AG04450 (cell line): ENCODE measurements around the gene MAGEC3. TPM values are rescaled to one million over a fixed set of nuclear protein-coding genes. Genes with fewer than 3 reads are reported as not detected.

ENCODE experiments used
- CTCF ChIA-PET: fragments of 300-600, 350-600 bp; formaldehyde crosslinking; extraction: SDS; loops from one replicate; lab custom pipeline; 2022; ENCODE audit warnings: antibody characterized with exemption, inconsistent platforms; lab: Charles Lee
- POLR2A ChIA-PET: fragments of 350-600 bp; formaldehyde crosslinking; extraction: SDS; loops from one replicate; lab custom pipeline; 2021; ENCODE audit warnings: antibody characterized with exemption, inconsistent platforms; lab: Yijun Ruan, JAX
- DNase-seq: peaks from one replicate; pipeline ENCODE4 v3.0.0-alpha.2; 2011; ENCODE audit warnings: low read depth, low spot score
- H3K27ac ChIP-seq: one replicate; pipeline ENCODE4 v1.5.1; 2012; ENCODE audit warnings: low read depth, low read length, control low read depth
- H3K27me3 ChIP-seq: one replicate; pipeline ENCODE4 v1.6.0; 2012; ENCODE audit warnings: low read length; ENCODE audit not compliant: control insufficient read depth, insufficient read depth
- H3K4me3 ChIP-seq: 2 replicates; pipeline ENCODE4 v1.5.1; 2011; ENCODE audit warnings: mild to moderate bottlenecking, low read depth, low read length, control low read depth
- H3K9me3 ChIP-seq: 2 replicates; pipeline ENCODE4 v1.5.1; 2012; ENCODE audit warnings: low read length; ENCODE audit not compliant: control insufficient read depth, insufficient read depth
- polyA plus RNA-seq: library from polyadenylated mRNA; depleted of rRNA; stranded (reverse); fragments of >200 nt; gene quantifications from 2 replicates; pipeline ENCODE4 v1.2.3, GENCODE V29; 2011
- TF ChIP-seq, protein P1 (sequence below): IDR thresholded peaks from 2 replicates; pipeline ENCODE4 v1.5.1; 2011; ENCODE audit warnings: low read depth, low read length, control low read depth, inconsistent platforms

Gene MAGEC3
- polyA plus RNA-seq, 1 experiment, result not detected

DNA sequence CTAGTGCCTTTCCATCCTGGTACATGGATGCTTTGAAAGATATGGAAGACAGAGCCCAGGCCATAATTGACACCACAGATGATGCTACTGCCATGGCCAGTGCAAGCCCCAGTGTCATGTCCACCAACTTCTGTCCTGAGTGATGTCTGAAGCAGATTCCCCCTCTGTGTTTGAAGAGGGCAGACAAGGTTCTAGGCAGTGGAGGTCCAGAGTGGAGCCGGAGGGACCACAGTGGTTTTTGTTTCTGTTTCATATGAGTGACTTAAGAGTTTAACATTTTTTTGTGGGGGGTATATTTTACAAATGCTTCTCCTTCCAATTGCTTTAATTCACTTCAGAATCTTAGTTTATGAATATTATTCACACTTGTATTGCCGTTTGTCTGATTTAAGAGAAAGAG lies 59.6 kb downstream of the MAGEC3 start:
- Histone ChIP-seq H3K4me3 (no peak overlapping the region), H3K27me3 (no peaks in the 10 kb centered on the region), H3K27ac (no peak overlapping the region), H3K9me3 (no peaks in the 10 kb centered on the region; the same call in none of the 2 replicates)
- TF ChIP-seq, protein P1, sequence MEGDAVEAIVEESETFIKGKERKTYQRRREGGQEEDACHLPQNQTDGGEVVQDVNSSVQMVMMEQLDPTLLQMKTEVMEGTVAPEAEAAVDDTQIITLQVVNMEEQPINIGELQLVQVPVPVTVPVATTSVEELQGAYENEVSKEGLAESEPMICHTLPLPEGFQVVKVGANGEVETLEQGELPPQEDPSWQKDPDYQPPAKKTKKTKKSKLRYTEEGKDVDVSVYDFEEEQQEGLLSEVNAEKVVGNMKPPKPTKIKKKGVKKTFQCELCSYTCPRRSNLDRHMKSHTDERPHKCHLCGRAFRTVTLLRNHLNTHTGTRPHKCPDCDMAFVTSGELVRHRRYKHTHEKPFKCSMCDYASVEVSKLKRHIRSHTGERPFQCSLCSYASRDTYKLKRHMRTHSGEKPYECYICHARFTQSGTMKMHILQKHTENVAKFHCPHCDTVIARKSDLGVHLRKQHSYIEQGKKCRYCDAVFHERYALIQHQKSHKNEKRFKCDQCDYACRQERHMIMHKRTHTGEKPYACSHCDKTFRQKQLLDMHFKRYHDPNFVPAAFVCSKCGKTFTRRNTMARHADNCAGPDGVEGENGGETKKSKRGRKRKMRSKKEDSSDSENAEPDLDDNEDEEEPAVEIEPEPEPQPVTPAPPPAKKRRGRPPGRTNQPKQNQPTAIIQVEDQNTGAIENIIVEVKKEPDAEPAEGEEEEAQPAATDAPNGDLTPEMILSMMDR, result no peak
- DNase-seq, result no peak
- ChIA-PET CTCF (no interaction called here), POLR2A (no interaction called here)

- H3K9me3 ChIP-seq, result peaks cover 13% of the 10 kb centered on the region
- CTCF ChIA-PET, result no interaction called here
- H3K27ac ChIP-seq, result no peak overlapping the region
- POLR2A ChIA-PET, result no interaction called here
- no peak for DNase-seq
- no peaks in the 10 kb centered on the region for H3K27me3 ChIP-seq
- TF ChIP-seq, protein P1, result no peak
- no peak overlapping the region for H3K4me3 ChIP-seq
Observed at GRCh38 chrX:141902366-141902765, 64.2 kb downstream of the MAGEC3 start.

- Histone ChIP-seq H3K4me3 (no peak within 1 kb of the TSS), H3K9me3 (peaks cover 13% of the 10 kb centered on the region), H3K27me3 (no peaks in the 10 kb centered on the region), H3K27ac (no peak within 1 kb of the TSS)
- TF ChIP-seq, protein P1, result no peak
- POLR2A ChIA-PET, result no interaction called here
- CTCF ChIA-PET, result no interaction called here
- DNase-seq, result no peak
Observed at GRCh38 chrX:141903400-141904155, 65.5 kb downstream of the MAGEC3 start, which contains the start of gene MAGEC1. MAGEC1 (plus strand) TSS chrX:141903894; CDS start chrX:141905073, 1,179 bp downstream.

GRCh38 chrX:141904262-141904661 lies 66.1 kb downstream of the MAGEC3 start:
- Histone ChIP-seq H3K9me3 (peaks cover 13% of the 10 kb centered on the region), H3K27ac (no peak overlapping the region), H3K27me3 (no peaks in the 10 kb centered on the region), H3K4me3 (no peak overlapping the region)
- ChIA-PET POLR2A (no interaction called here), CTCF (no interaction called here)
- TF ChIP-seq, protein P1, result no peak
- DNase-seq, result no peak

DNA sequence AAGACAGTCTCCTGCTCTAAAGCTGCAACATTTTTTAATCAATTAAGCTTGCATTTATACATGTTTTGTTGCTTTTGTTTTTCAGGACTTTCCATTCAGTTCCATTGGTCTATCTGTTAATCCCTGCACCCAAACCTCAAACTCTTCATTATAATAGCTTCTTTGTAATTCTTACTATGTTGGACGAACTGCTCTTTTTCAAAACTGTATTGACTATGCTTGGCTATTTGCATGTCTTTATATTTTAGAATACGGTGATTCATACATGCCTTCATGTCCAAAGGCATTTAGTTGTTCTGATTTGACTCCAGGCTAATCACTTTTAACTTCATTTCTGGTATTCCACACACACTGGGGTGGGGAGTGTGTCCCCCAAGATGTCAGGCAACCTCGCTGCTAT lies 79.7 kb downstream of the MAGEC3 start:
- H3K27me3 ChIP-seq, result no peaks in the 10 kb centered on the region
- ChIA-PET CTCF (no interaction called here), POLR2A (no interaction called here)
- no peak overlapping the region for H3K4me3 ChIP-seq
- H3K27ac ChIP-seq, result no peak overlapping the region
- DNase-seq, result no peak
- no peaks in the 10 kb centered on the region for H3K9me3 ChIP-seq
- TF ChIP-seq, protein P1, result no peak
